Smooth muscle cell (in vitro differentiated cells): Measurements from ENCODE around the gene COL24A1. TPM values are rescaled to one million over a fixed set of nuclear protein-coding genes. Genes with fewer than 3 reads are reported as not detected.

Experiments
- DNase-seq: peaks from one replicate; lab custom pipeline; 2025; ENCODE audit not compliant: unreplicated experiment; lab: John Stamatoyannopoulos, UW
- H2AFZ ChIP-seq: fragments of 200-600 bp; sonication (generic); 2 replicates; pipeline ENCODE4 v1.6.0; 2016; ENCODE audit warnings: antibody characterized with exemption, low read depth, mild to moderate bottlenecking
- H3F3A ChIP-seq: fragments of 200-600 bp; sonication (generic); 2 replicates; pipeline ENCODE4 v1.6.0; 2017; ENCODE audit warnings: antibody characterized with exemption, low read depth
- H3K27ac ChIP-seq: fragments of 200-600 bp; sonication (generic); 2 replicates; pipeline ENCODE4 v1.5.1; 2016; ENCODE audit warnings: low read depth, mild to moderate bottlenecking
- H3K27me3 ChIP-seq: fragments of 200-600 bp; sonication (generic); 2 replicates; pipeline ENCODE4 v1.6.1; 2016; ENCODE audit warnings: low read depth, mild to moderate bottlenecking
- H3K36me3 ChIP-seq: fragments of 200-600 bp; sonication (generic); 2 replicates; pipeline ENCODE4 v1.5.1; 2016; ENCODE audit warnings: low read depth
- H3K4me1 ChIP-seq: fragments of 200-600 bp; sonication (generic); 2 replicates; pipeline ENCODE4 v1.5.1; 2016; ENCODE audit warnings: low read depth
- H3K4me2 ChIP-seq: fragments of 200-600 bp; sonication (generic); 2 replicates; pipeline ENCODE4 v1.6.0; 2016; ENCODE audit warnings: mild to moderate bottlenecking
- H3K4me3 ChIP-seq: fragments of 200-600 bp; sonication (generic); 2 replicates; pipeline ENCODE4 v1.5.1; 2016; ENCODE audit warnings: mild to moderate bottlenecking
- H3K79me2 ChIP-seq: fragments of 200-600 bp; sonication (generic); 2 replicates; pipeline ENCODE4 v1.6.0; 2016; ENCODE audit warnings: low read depth, mild to moderate bottlenecking
- H3K9ac ChIP-seq: fragments of 200-600 bp; sonication (generic); 2 replicates; pipeline ENCODE4 v1.6.0; 2016; ENCODE audit warnings: low read depth
- H3K9me3 ChIP-seq: fragments of 200-600 bp; sonication (generic); replicated peaks from 2 replicates; pipeline ENCODE4 v1.5.1; 2016; ENCODE audit warnings: low read depth
- H4K20me1 ChIP-seq: fragments of 200-600 bp; sonication (generic); 2 replicates; pipeline ENCODE4 v1.6.0; 2016; ENCODE audit warnings: low read depth
- WGBS: methylation state at CpG from one replicate; pipeline ENCODE4 v1.1.7; 2016; ENCODE audit warnings: low lambda C conversion rate; 5-methylcytosine and 5-hydroxymethylcytosine counted together
- polyA plus RNA-seq: library from polyadenylated mRNA; unstranded; fragments of >200 nt; fragmentation: Nextera tagmentation; extraction: Ambion mirVana; gene quantifications from 2 replicates; pipeline ENCODE4 v1.2.1, GENCODE V29; 2016
- total RNA-seq: library from RNA; depleted of rRNA; stranded (reverse); fragments of >200 nt; gene quantifications from 2 replicates; pipeline ENCODE4 v1.2.3, GENCODE V29; 2014
- TF ChIP-seq, protein P1 (sequence below): fragments of 200-600 bp; sonication (generic); IDR thresholded peaks from 2 replicates; pipeline ENCODE4 v1.5.1; 2017; ENCODE audit warnings: borderline replicate concordance, mild to moderate bottlenecking, antibody characterized with exemption; ENCODE audit not compliant: insufficient read depth, poor library complexity, severe bottlenecking

Gene COL24A1
- total and polyA plus RNA-seq, 2 experiments from 2014 or later = 1.5 to 3.2 TPM

DNA sequence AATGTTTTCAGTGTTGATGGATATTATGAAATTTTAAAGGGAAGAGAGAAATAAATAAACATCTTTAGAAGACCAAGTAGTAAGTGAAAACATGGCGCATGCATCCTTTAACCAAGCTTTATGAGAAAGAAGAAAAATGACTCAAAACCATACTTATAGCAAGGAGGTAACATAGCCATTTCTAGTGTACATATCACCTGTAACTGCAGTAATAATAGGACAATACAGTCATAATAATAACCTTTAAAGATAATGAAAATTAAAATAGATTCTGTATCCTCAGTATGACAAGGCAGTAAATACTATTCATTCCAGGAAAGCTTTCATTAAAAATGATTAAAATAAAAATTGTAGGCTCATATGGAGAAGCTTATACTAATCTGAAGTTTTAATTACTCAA, 141.2 kb downstream of the COL24A1 start:
- WGBS = 100% methylated on average over 1 of the region's 1 CpG
- no peak overlapping the region for H3K4me3 ChIP-seq
- H3K27me3 ChIP-seq = no peaks in the 10 kb centered on the region
- H3K4me1 ChIP-seq = no peaks in the 10 kb centered on the region
- H3K36me3 ChIP-seq = no peaks in the 10 kb centered on the region
- TF ChIP-seq, protein P1, sequence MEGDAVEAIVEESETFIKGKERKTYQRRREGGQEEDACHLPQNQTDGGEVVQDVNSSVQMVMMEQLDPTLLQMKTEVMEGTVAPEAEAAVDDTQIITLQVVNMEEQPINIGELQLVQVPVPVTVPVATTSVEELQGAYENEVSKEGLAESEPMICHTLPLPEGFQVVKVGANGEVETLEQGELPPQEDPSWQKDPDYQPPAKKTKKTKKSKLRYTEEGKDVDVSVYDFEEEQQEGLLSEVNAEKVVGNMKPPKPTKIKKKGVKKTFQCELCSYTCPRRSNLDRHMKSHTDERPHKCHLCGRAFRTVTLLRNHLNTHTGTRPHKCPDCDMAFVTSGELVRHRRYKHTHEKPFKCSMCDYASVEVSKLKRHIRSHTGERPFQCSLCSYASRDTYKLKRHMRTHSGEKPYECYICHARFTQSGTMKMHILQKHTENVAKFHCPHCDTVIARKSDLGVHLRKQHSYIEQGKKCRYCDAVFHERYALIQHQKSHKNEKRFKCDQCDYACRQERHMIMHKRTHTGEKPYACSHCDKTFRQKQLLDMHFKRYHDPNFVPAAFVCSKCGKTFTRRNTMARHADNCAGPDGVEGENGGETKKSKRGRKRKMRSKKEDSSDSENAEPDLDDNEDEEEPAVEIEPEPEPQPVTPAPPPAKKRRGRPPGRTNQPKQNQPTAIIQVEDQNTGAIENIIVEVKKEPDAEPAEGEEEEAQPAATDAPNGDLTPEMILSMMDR = no peak
- no peaks in the 10 kb centered on the region for H3K9me3 ChIP-seq
- no peaks in the 10 kb centered on the region for H4K20me1 ChIP-seq
- no peak overlapping the region for H3K4me2 ChIP-seq
- DNase-seq = no peak
- no peak overlapping the region for H3K27ac ChIP-seq
- H3F3A ChIP-seq = no peaks in the 10 kb centered on the region
- H3K79me2 ChIP-seq = no peaks in the 10 kb centered on the region
- no peak overlapping the region for H3K9ac ChIP-seq
- H2AFZ ChIP-seq = no peak overlapping the region

GRCh38 chr1:86000601-86001000, 156.0 kb downstream of the COL24A1 start:
- H2AFZ ChIP-seq = no peak overlapping the region
- TF ChIP-seq, protein P1 = no peak
- H4K20me1 ChIP-seq = no peaks in the 10 kb centered on the region
- H3F3A ChIP-seq = no peaks in the 10 kb centered on the region
- no peaks in the 10 kb centered on the region for H3K36me3 ChIP-seq
- H3K79me2 ChIP-seq = no peaks in the 10 kb centered on the region
- no peak for DNase-seq
- no peaks in the 10 kb centered on the region for H3K27me3 ChIP-seq
- no peaks in the 10 kb centered on the region for H3K4me1 ChIP-seq
- WGBS = 0% methylated on average over 1 of the region's 1 CpG
- H3K4me3 ChIP-seq = no peak overlapping the region
- H3K9ac ChIP-seq = no peak overlapping the region
- no peak overlapping the region for H3K4me2 ChIP-seq
- H3K9me3 ChIP-seq = no peaks in the 10 kb centered on the region
- H3K27ac ChIP-seq = no peak overlapping the region

DNA sequence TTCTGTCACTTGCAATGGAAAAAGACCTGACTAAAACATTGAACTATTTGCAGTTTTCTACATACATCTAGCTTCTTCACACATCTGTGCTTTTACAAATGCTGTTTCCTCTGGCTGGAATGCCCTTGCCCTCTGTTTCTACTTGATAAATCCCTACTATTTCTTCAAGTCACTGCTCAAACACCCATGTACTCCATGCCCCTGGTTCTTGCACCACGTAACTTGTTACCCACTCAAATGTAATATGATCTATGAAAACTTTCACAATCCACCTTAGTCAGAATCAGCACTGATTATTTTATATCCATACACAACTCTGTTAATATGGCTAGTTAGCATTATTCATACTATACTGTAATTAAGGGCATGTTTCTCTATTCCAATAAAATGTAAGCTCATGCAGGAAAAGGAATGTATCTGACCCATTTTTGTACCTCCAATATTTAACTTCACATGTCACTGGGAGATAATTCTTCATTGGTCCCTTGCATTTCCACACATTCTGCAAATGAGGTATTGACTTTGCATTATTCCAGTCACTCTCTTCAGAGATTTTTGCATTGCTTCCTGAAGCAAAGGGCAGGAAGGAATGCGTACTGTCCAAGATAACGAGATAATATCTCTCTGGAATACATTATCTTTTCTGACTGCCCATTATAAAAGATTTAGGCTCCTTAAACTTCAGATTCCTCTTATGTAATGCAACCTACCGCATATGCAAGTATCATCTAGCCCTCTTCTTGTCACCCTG, 158.3 kb downstream of the COL24A1 start:
- Histone ChIP-seq H3K4me1 (no peaks in the 10 kb centered on the region), H4K20me1 (no peaks in the 10 kb centered on the region), H3K9ac (no peak overlapping the region), H3K4me2 (no peak overlapping the region), H2AFZ (no peak overlapping the region), H3K27ac (no peak overlapping the region), H3F3A (no peaks in the 10 kb centered on the region), H3K79me2 (no peaks in the 10 kb centered on the region), H3K9me3 (no peaks in the 10 kb centered on the region), H3K27me3 (no peaks in the 10 kb centered on the region), H3K4me3 (no peak overlapping the region), H3K36me3 (no peaks in the 10 kb centered on the region)
- DNase-seq = no peak
- TF ChIP-seq, protein P1 = no peak
- WGBS = 90% methylated on average over 4 of the region's 4 CpGs

GRCh38 chr1:85992791-85993190, 163.8 kb downstream of the COL24A1 start:
- Histone ChIP-seq H2AFZ (peak overlapping the region; percentile 32), H3F3A (no peaks in the 10 kb centered on the region), H3K27me3 (no peaks in the 10 kb centered on the region), H3K36me3 (no peaks in the 10 kb centered on the region), H3K9ac (no peak overlapping the region), H3K9me3 (no peaks in the 10 kb centered on the region), H3K4me2 (peak overlapping the region; percentile 72), H3K27ac (peak overlapping the region; percentile 39), H3K4me1 (no peaks in the 10 kb centered on the region), H4K20me1 (no peaks in the 10 kb centered on the region), H3K79me2 (no peaks in the 10 kb centered on the region), H3K4me3 (no peak overlapping the region)
- WGBS = 32% methylated on average over 2 of the region's 2 CpGs
- TF ChIP-seq, protein P1 = no peak
- no peak for DNase-seq
